KMS-11 (cell line): ENCODE results near the gene CCDC124.
"Not testable (repeated sequence)": the region's sequence is repeated elsewhere in the genome, so short reads cannot be mapped to it uniquely, and the experiment has no call there.

Experiments used
- H2AFZ ChIP-seq: fragments of 200-600 bp; sonication (generic); 2 replicates; pipeline ENCODE4 v1.6.1; 2016; ENCODE audit warnings: antibody characterized with exemption, mixed run types, low read depth
- H3K27ac ChIP-seq: fragments of 200-600 bp; sonication (generic); 2 replicates; pipeline ENCODE4 v1.6.1; 2016; ENCODE audit warnings: mild to moderate bottlenecking, mixed run types
- H3K27me3 ChIP-seq: fragments of 200-600 bp; sonication (generic); 2 replicates; pipeline ENCODE4 v1.6.1; 2017; ENCODE audit warnings: mild to moderate bottlenecking, low read depth, mixed run types, moderate library complexity; ENCODE audit not compliant: insufficient read depth
- H3K36me3 ChIP-seq: fragments of 200-600 bp; sonication (generic); 2 replicates; pipeline ENCODE4 v1.6.1; 2017; ENCODE audit warnings: mild to moderate bottlenecking, mixed run types; ENCODE audit not compliant: insufficient read depth
- H3K4me1 ChIP-seq: fragments of 200-600 bp; sonication (generic); 2 replicates; pipeline ENCODE4 v1.6.1; 2016; ENCODE audit warnings: mild to moderate bottlenecking, low read depth, mixed run types; ENCODE audit not compliant: poor library complexity, severe bottlenecking
- H3K4me2 ChIP-seq: fragments of 200-600 bp; sonication (generic); 2 replicates; pipeline ENCODE4 v1.7.0; 2016; ENCODE audit warnings: mild to moderate bottlenecking, mixed run types
- H3K4me3 ChIP-seq: fragments of 200-600 bp; sonication (generic); IDR thresholded peaks from 2 replicates; pipeline ENCODE4 v1.6.1; 2017; ENCODE audit warnings: low read depth, low read length, mixed read lengths; ENCODE audit not compliant: insufficient read depth
- H3K79me2 ChIP-seq: fragments of 200-600 bp; sonication (generic); 2 replicates; pipeline ENCODE4 v1.6.1; 2016; ENCODE audit warnings: low read depth, mixed run types; ENCODE audit not compliant: insufficient read depth
- H3K9ac ChIP-seq: fragments of 200-600 bp; sonication (generic); 2 replicates; pipeline ENCODE4 v1.6.1; 2016; ENCODE audit warnings: mild to moderate bottlenecking, mixed run types
- H4K20me1 ChIP-seq: fragments of 200-600 bp; sonication (generic); 2 replicates; pipeline ENCODE4 v1.6.1; 2016; ENCODE audit warnings: mild to moderate bottlenecking, mixed run types; ENCODE audit not compliant: insufficient read depth
- TF ChIP-seq, protein P1 (sequence below): fragments of 200-600 bp; sonication (generic); conservative IDR thresholded peaks from 2 replicates; pipeline ENCODE4 v1.6.1; 2017; ENCODE audit warnings: low read depth, mild to moderate bottlenecking, antibody characterized with exemption, low read length, moderate library complexity, mixed read lengths

The CCDC124 gene

DNA sequence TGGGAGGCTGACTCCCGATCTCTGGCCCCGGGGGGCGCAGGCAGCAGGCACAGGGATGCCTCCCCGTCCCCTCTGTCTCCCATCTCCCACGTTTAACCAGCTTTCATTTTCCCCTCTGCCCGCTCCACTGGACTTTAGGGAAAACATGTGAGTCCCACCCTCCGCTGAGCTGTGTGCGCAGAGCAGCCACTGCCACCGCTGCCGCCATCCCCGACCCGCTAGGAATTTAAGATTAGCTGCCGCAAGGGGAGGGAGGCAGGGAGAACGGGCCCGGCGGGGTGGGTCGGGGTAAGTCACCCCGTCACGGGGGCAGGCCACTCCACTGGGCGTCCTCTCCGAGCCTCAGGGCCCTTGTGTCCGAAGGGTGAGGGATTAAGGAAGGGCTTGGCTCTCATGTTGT lies 49.6 kb downstream of the CCDC124 start:
- H3K79me2 ChIP-seq, result no peaks in the 10 kb centered on the region
- H3K36me3 ChIP-seq, result no peaks in the 10 kb centered on the region
- no peak overlapping the region for H3K4me3 ChIP-seq
- TF ChIP-seq, protein P1, sequence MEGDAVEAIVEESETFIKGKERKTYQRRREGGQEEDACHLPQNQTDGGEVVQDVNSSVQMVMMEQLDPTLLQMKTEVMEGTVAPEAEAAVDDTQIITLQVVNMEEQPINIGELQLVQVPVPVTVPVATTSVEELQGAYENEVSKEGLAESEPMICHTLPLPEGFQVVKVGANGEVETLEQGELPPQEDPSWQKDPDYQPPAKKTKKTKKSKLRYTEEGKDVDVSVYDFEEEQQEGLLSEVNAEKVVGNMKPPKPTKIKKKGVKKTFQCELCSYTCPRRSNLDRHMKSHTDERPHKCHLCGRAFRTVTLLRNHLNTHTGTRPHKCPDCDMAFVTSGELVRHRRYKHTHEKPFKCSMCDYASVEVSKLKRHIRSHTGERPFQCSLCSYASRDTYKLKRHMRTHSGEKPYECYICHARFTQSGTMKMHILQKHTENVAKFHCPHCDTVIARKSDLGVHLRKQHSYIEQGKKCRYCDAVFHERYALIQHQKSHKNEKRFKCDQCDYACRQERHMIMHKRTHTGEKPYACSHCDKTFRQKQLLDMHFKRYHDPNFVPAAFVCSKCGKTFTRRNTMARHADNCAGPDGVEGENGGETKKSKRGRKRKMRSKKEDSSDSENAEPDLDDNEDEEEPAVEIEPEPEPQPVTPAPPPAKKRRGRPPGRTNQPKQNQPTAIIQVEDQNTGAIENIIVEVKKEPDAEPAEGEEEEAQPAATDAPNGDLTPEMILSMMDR, result no peak
- no peak overlapping the region for H3K4me2 ChIP-seq
- peaks cover 70% of the 10 kb centered on the region for H3K27me3 ChIP-seq
- no peaks in the 10 kb centered on the region for H4K20me1 ChIP-seq
- H3K4me1 ChIP-seq, result no peaks in the 10 kb centered on the region
- H3K9ac ChIP-seq, result no peak overlapping the region
- H2AFZ ChIP-seq, result no peak overlapping the region
- H3K27ac ChIP-seq, result no peak overlapping the region

DNA sequence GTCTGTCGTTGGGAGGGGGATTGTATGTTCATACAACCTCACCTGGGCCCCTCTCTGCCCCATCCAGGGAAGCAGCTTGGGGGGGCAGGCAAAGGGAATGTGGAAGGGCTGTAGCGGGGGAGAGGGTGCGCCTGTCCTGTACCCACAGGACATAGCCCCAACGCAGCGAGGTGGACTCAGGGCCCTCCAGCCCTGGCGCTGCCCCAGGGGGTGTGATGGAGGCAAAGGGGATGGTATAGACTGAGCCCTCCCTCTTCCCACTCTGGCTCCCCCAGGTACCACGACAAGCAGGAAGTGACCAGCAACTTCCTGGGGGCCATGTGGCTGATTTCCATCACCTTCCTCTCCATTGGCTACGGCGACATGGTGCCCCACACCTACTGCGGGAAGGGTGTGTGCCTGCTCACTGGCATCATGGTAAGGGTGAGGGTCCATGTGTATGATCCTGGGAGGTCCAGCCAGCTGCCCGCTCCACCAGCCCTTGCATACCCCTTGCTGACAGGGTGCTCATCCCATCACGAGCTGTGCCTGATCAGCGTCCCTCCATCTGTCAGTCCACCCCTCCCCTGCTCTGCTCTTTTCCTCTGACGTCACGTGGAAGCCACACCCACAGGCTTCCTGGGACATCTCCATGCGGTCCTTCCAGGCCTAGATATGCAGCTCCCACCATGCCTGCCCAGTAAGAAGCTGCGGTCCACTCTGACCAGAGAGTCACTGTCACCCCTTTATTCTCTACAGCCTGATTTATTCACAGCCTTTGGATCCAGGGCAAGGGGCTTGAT lies 52.4 kb downstream of the CCDC124 start:
- Histone ChIP-seq H3K9ac (no peak overlapping the region), H3K4me1 (no peaks in the 10 kb centered on the region), H3K27me3 (peaks cover 64% of the 10 kb centered on the region), H4K20me1 (no peaks in the 10 kb centered on the region), H2AFZ (no peak overlapping the region), H3K4me3 (no peak overlapping the region), H3K79me2 (no peaks in the 10 kb centered on the region), H3K4me2 (no peak overlapping the region), H3K36me3 (no peaks in the 10 kb centered on the region), H3K27ac (no peak overlapping the region)
- TF ChIP-seq, protein P1, result no peak

DNA sequence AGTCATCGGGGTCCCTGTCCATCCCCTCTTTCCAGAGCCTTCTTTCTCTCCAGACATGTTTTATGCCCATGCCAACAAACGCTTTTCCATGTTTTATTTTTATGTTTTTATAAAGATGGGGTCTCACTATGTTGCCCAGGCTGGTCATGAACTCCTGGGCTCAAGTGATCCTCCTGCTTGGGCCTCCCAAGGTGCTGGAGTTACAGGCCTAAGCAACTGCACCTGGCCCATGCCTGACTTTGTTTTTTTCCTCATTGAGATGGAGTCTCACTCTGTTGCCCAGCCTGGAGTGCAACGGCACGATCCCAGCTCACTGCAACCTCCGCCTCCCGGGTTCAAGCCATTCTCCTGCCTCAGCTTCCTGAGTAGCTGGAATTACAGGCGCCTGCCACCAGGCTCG lies 53.8 kb downstream of the CCDC124 start:
- not testable (repeated sequence) for H3K4me3 ChIP-seq, H3K4me2 ChIP-seq, H2AFZ ChIP-seq, H3K4me1 ChIP-seq, H4K20me1 ChIP-seq, H3K27ac ChIP-seq, H3K79me2 ChIP-seq, H3K9ac ChIP-seq, H3K36me3 ChIP-seq
- peaks cover 51% of the 10 kb centered on the region for H3K27me3 ChIP-seq

DNA sequence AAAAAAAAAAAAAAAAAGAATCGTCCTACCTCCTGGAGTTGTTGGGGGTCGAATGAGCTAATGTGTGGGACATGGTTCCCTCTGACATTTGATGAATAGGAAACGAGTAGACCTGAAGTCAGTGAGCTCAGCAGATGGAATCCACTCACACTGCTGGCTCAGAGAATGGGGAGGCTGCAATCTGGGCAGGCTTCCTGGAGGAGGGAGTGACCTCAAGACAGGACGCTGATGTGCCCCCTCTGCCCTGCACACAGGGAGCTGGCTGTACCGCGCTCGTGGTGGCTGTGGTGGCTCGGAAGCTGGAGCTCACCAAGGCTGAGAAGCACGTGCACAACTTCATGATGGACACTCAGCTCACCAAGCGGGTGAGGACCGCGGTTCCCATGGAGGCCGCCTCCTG lies 55.3 kb downstream of the CCDC124 start:
- Histone ChIP-seq H3K9ac (no peak overlapping the region), H3K4me1 (no peaks in the 10 kb centered on the region), H3K4me2 (no peak overlapping the region), H3K4me3 (no peak overlapping the region), H3K27me3 (peaks cover 51% of the 10 kb centered on the region), H3K36me3 (no peaks in the 10 kb centered on the region), H2AFZ (no peak overlapping the region), H4K20me1 (no peaks in the 10 kb centered on the region), H3K27ac (no peak overlapping the region), H3K79me2 (no peaks in the 10 kb centered on the region)
- TF ChIP-seq, protein P1, result no peak

DNA sequence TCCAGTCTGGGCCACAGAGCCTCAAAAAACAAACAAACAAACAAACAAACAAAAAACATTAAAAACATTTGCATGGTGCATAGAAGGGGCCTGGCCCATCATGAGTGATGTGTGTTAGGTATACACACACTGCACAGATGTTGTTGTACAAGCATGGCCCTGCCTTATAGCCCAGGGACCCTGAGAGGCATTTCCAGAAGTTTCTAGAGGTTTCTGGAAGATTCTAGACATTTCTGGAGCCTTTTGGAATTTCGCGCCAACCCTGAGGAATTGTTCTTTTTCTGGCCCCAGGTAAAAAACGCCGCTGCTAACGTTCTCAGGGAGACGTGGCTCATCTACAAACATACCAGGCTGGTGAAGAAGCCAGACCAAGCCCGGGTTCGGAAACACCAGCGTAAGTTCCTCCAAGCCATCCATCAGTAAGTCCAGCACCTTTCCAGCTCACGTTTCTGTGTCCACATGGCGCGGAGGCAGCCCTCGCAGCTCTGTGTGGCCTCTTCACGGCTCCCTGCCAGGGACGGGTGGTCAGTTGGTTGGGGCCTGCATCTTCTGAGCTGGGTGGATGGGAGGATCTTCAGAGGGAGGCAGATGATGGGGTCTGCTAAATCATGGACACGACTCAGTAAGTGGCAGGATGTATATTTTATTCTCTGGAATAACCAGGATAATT lies 56.7 kb downstream of the CCDC124 start:
- Histone ChIP-seq H3K36me3 (no peaks in the 10 kb centered on the region), H3K4me2 (no peak overlapping the region), H3K27me3 (peaks cover 53% of the 10 kb centered on the region; the same call in 1 of the 2 replicates), H3K4me1 (no peaks in the 10 kb centered on the region), H3K4me3 (no peak overlapping the region), H2AFZ (no peak overlapping the region), H4K20me1 (no peaks in the 10 kb centered on the region), H3K9ac (no peak overlapping the region), H3K27ac (no peak overlapping the region), H3K79me2 (no peaks in the 10 kb centered on the region)
- TF ChIP-seq, protein P1, result no peak
